ENCODE measurements around the gene C1S. TPM values are rescaled to one million over a fixed set of nuclear protein-coding genes. Genes with fewer than 3 reads are reported as not detected.

C1S gene
- total and polyA plus RNA-seq, 2 experiments from 2014 or later: 4.9 to 9.7 TPM

DNA sequence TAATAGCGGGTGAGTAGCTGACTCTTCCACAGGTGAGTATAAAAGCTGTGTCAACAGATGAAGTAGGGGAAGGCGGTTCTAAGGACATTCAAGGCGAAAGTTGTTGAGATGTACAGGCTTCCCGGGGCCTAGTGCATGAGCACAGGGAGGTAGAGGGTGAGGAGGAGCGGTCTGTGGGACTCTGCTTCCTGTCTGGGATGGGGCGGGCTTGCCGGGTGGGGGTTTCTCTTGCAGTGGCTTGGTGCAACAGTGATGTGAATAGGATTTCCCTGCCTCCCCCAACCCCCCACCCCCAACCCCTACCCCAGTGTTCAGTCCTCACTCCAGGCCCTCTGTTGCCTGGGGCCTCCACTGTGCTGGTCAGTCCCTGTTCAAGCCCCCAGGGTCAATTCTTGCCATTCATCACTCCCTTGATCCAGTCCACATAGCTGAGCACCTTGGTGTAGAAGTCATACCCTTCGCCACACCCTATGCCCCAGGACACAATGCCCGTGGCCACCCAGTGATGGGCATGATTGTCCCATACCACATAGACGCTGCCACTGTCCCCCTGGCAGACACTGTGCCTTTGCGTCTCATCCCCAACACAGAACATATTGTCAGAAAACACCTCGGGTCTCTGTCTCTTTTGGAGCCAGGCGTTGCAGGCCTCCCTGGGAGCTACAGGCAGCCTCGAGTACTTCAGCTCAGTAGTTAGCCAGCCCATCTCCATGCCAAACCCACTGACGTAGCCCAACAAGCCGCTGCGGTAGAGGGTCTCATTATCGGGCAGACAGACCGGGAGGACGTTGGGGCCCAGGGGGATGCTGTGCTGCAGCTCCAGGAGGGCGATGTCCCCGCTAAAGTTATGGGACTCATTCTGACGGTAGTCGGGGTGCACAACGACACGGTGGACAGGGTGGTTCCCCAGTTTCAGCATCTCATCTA, 35.8 kb downstream of the C1S start (continued):
- no peak for TF ChIP-seq REST (IDR thresholded peaks at IDR 0.05; ENCODE audit: unreplicated experiment)
- no peak for TF ChIP-seq ZNF114 (CRISPR knock-in tag; IDR thresholded peaks at IDR 0.05)
- no peak for TF ChIP-seq NANOG (IDR thresholded peaks at IDR 0.05; ENCODE audit: borderline replicate concordance)

DNA sequence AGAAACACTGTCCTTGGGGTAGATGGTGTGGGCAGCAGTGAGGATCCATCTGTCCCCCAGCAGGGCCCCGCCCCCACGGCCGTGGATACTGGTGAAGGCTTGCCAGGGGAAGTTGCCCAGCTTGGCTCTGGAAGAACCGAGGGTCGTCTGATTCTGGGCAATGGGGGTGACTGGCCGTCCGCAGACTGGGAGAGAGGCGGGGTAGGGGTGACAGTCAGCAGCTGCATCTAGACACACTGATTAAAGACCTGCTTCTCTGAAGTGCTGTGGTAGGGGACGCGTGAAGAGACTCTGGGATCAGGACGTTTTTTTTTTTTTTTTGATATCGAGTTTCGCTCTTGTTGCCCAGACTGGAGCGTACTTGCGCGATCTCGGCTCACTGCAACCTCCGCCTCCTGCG, 36.5 kb downstream of the C1S start:
- no peak overlapping the region for H3K4me3 ChIP-seq
- H3K4me2 ChIP-seq: no peak overlapping the region
- no peak for ATAC-seq
- no peaks in the 10 kb centered on the region for H3K79me2 ChIP-seq (replicated peaks; ENCODE audit: insufficient read depth)
- no peaks in the 10 kb centered on the region for H3K9me2 ChIP-seq (ENCODE audit: insufficient read depth)
- Mint-ChIP-seq H3K4me1 (peaks cover 16% of the 10 kb centered on the region; the same call in 2 of the 3 replicates), H3K27me3 (ENCODE audit: insufficient read depth, low read depth, poor library complexity) (peaks cover 16% of the 10 kb centered on the region), H3K4me3 (no peak overlapping the region), H3K9me3 (no peaks in the 10 kb centered on the region), H3K27ac (no peak overlapping the region), H3K36me3 (ENCODE audit: low read depth) (peaks cover 16% of the 10 kb centered on the region; the same call in 2 of the 3 replicates)
- no peak overlapping the region for H2AFZ ChIP-seq
- no peak for DNase-seq (ENCODE audit: low spot score)
- no peaks in the 10 kb centered on the region for H3K36me3 ChIP-seq (ENCODE audit: insufficient read depth)
- no peaks in the 10 kb centered on the region for H3F3A ChIP-seq (replicated peaks; ENCODE audit: low read depth)
- H3K27me3 ChIP-seq (ENCODE audit: insufficient read depth): no peaks in the 10 kb centered on the region
- peaks cover 7% of the 10 kb centered on the region for H3K4me1 ChIP-seq (ENCODE audit: insufficient read depth)
- no peaks in the 10 kb centered on the region; the same call in 1 of the 2 replicates for H4K20me1 ChIP-seq (replicated peaks; ENCODE audit: insufficient read depth)
- no peak overlapping the region for H3K27ac ChIP-seq (ENCODE audit: low read depth)
- TF ChIP-seq ZNF462 (CRISPR knock-in tag; IDR thresholded peaks at IDR 0.05): no peak
- no peak for TF ChIP-seq JUNB (IDR thresholded peaks at IDR 0.05; ENCODE audit: unreplicated experiment)
- TF ChIP-seq ETS1 (IDR thresholded peaks at IDR 0.05): no peak
- no peak for TF ChIP-seq CTCF (conservative IDR thresholded peaks at IDR 0.05; ENCODE audit: low read depth in 2 of 2)
